Trophoblast cell (in vitro differentiated cells and primary cell): ENCODE results near the gene ANKRD33B.

Experiments
- DNase-seq, 2 donors: peaks; one replicate each; pipeline ENCODE4 v3.0.0-alpha.2; 2016
- H2AFZ ChIP-seq: 2 replicates; pipeline ENCODE4 v1.6.1; 2013; ENCODE audit warnings: low read length, moderate library complexity, mild to moderate bottlenecking; ENCODE audit not compliant: insufficient read depth, poor library complexity
- H2AK5ac ChIP-seq: 2 replicates; pipeline ENCODE4 v1.6.1; 2013; ENCODE audit warnings: mild to moderate bottlenecking, low read length
- H2BK120ac ChIP-seq: 2 replicates; pipeline ENCODE4 v1.6.1; 2013; ENCODE audit warnings: low read length, mild to moderate bottlenecking, moderate library complexity; ENCODE audit not compliant: insufficient read depth, poor library complexity
- H2BK12ac ChIP-seq: 2 replicates; pipeline ENCODE4 v1.6.1; 2013; ENCODE audit warnings: mild to moderate bottlenecking, low read length, moderate library complexity
- H2BK5ac ChIP-seq: 2 replicates; pipeline ENCODE4 v1.6.1; 2013; ENCODE audit warnings: low read length, low read depth, moderate library complexity, mild to moderate bottlenecking; ENCODE audit not compliant: poor library complexity
- H3K14ac ChIP-seq: 2 replicates; pipeline ENCODE4 v1.6.1; 2013; ENCODE audit warnings: mild to moderate bottlenecking, low read length
- H3K18ac ChIP-seq: 2 replicates; pipeline ENCODE4 v1.6.1; 2013; ENCODE audit warnings: mild to moderate bottlenecking, low read length
- H3K23ac ChIP-seq: 2 replicates; pipeline ENCODE4 v1.6.1; 2013; ENCODE audit warnings: low read length
- H3K27ac ChIP-seq: 2 replicates; pipeline ENCODE4 v1.5.1; 2013; ENCODE audit warnings: low read depth, mild to moderate bottlenecking, inconsistent platforms, low read length, moderate library complexity
- H3K27me3 ChIP-seq: 2 replicates; pipeline ENCODE4 v1.6.1; 2013; ENCODE audit warnings: inconsistent platforms, mild to moderate bottlenecking, low read length, moderate library complexity; ENCODE audit not compliant: insufficient read depth
- H3K36me3 ChIP-seq, 2 experiments: 1 replicate in 1 of 2; 2 replicates in 1 of 2; pipeline ENCODE4 v1.6.1; 2013; ENCODE audit warnings: low read length in 2 of 2, mild to moderate bottlenecking in 2 of 2, moderate library complexity in 1 of 2; ENCODE audit not compliant: insufficient read depth in 2 of 2, control insufficient read depth in 1 of 2
- H3K4ac ChIP-seq: 2 replicates; pipeline ENCODE4 v1.6.1; 2013; ENCODE audit warnings: low read depth, mild to moderate bottlenecking, low read length, moderate library complexity
- H3K4me1 ChIP-seq, 2 experiments: 1 replicate in 1 of 2; 2 replicates in 1 of 2; pipeline ENCODE4 v1.6.1; 2013; ENCODE audit warnings: low read length in 2 of 2, mild to moderate bottlenecking in 2 of 2, moderate library complexity in 1 of 2; ENCODE audit not compliant: insufficient read depth in 2 of 2, control insufficient read depth in 1 of 2
- H3K4me2 ChIP-seq: 2 replicates; pipeline ENCODE4 v1.6.1; 2013; ENCODE audit warnings: inconsistent platforms, mild to moderate bottlenecking, low read length, moderate library complexity
- H3K4me3 ChIP-seq: 2 replicates; pipeline ENCODE4 v1.5.1; 2013; ENCODE audit warnings: mild to moderate bottlenecking, low read depth, low read length, inconsistent platforms
- H3K79me1 ChIP-seq: one replicate; pipeline ENCODE4 v1.6.1; 2013; ENCODE audit warnings: low read length
- H3K79me2 ChIP-seq: 2 replicates; pipeline ENCODE4 v1.6.1; 2013; ENCODE audit warnings: low read length, mild to moderate bottlenecking; ENCODE audit not compliant: control insufficient read depth, insufficient read depth, poor library complexity
- H3K9ac ChIP-seq: 2 replicates; pipeline ENCODE4 v1.6.1; 2013; ENCODE audit warnings: mild to moderate bottlenecking, low read length
- H3K9me3 ChIP-seq: 2 replicates; pipeline ENCODE4 v1.6.1; 2013; ENCODE audit warnings: low read depth, mild to moderate bottlenecking, control low read depth, inconsistent platforms, low read length; ENCODE audit not compliant: insufficient read depth
- H4K12ac ChIP-seq: 2 replicates; pipeline ENCODE4 v1.6.1; 2013; ENCODE audit warnings: low read depth, mild to moderate bottlenecking, low read length, moderate library complexity
- H4K8ac ChIP-seq: 2 replicates; pipeline ENCODE4 v1.6.1; 2013; ENCODE audit warnings: low read depth, mild to moderate bottlenecking, low read length, moderate library complexity
- H4K91ac ChIP-seq: one replicate; pipeline ENCODE4 v1.6.1; 2013; ENCODE audit warnings: low read depth, mild to moderate bottlenecking, low read length, moderate library complexity
- WGBS: extraction: QIAGEN DNeasy Blood & Tissue Kit; methylation state at CpG from one replicate; pipeline ENCODE4 v1.1.7; 2013; ENCODE audit warnings: missing lambda C conversion rate; ENCODE audit not compliant: insufficient read length, insufficient coverage; ENCODE audit errors: extremely low coverage; 5-methylcytosine and 5-hydroxymethylcytosine counted together

Gene ANKRD33B

GRCh38 chr5:10642367-10642766, 78.5 kb downstream of the ANKRD33B start:
- no peak overlapping the region for H2AFZ ChIP-seq
- no peak overlapping the region for H3K4me3 ChIP-seq
- WGBS = no CpG with 5 or more reads among the region's 7 CpGs
- H2AK5ac ChIP-seq = no peak overlapping the region
- no peak overlapping the region for H3K9ac ChIP-seq
- no peak overlapping the region for H3K18ac ChIP-seq
- H3K4me2 ChIP-seq = no peak overlapping the region
- no peak overlapping the region for H4K91ac ChIP-seq
- H3K9me3 ChIP-seq = peaks cover 8% of the 10 kb centered on the region
- H2BK12ac ChIP-seq = no peak overlapping the region
- DNase-seq = no peak
- no peak overlapping the region for H3K4ac ChIP-seq
- H4K12ac ChIP-seq = no peak overlapping the region
- H3K36me3 ChIP-seq = peaks cover 5% of the 10 kb centered on the region in 2 experiments
- no peak overlapping the region for H2BK120ac ChIP-seq
- no peak overlapping the region for H3K14ac ChIP-seq
- H4K8ac ChIP-seq = no peak overlapping the region
- no peaks in the 10 kb centered on the region for H3K27me3 ChIP-seq
- H3K23ac ChIP-seq = no peak overlapping the region
- H2BK5ac ChIP-seq = no peak overlapping the region
- no peak overlapping the region for H3K27ac ChIP-seq
- peaks cover 5 to 7% of the 10 kb centered on the region in 2 experiments for H3K4me1 ChIP-seq
- H3K79me2 ChIP-seq = no peaks in the 10 kb centered on the region
- H3K79me1 ChIP-seq = no peaks in the 10 kb centered on the region

GRCh38 chr5:10644192-10644591, 80.3 kb downstream of the ANKRD33B start:
- DNase-seq = no peak
- Histone ChIP-seq H3K27me3 (no peaks in the 10 kb centered on the region), H2BK12ac (no peak overlapping the region), H3K79me2 (no peaks in the 10 kb centered on the region), H2AK5ac (no peak overlapping the region), H3K14ac (no peak overlapping the region), H3K4me2 (no peak overlapping the region), H3K79me1 (no peaks in the 10 kb centered on the region), H4K91ac (no peak overlapping the region), H3K9me3 (peaks cover 6% of the 10 kb centered on the region), H2BK5ac (no peak overlapping the region), H3K18ac (no peak overlapping the region), H3K4ac (no peak overlapping the region), H4K8ac (no peak overlapping the region), H3K36me3 (peaks cover 1 to 2% of the 10 kb centered on the region in 2 experiments), H3K4me1 (peaks cover 5 to 7% of the 10 kb centered on the region in 2 experiments), H3K4me3 (no peak overlapping the region), H4K12ac (no peak overlapping the region), H3K9ac (no peak overlapping the region), H3K27ac (no peak overlapping the region), H2BK120ac (no peak overlapping the region), H3K23ac (no peak overlapping the region), H2AFZ (no peak overlapping the region)
- no CpG with 5 or more reads among the region's 9 CpGs for WGBS

- Histone ChIP-seq H3K79me2 (no peaks in the 10 kb centered on the region), H3K4me2 (no peak overlapping the region), H3K9me3 (peaks cover 6% of the 10 kb centered on the region), H2BK12ac (no peak overlapping the region), H3K18ac (no peak overlapping the region), H3K9ac (no peak overlapping the region), H3K27me3 (no peaks in the 10 kb centered on the region), H3K36me3 (peaks cover 5 to 10% of the 10 kb centered on the region in 2 experiments), H4K12ac (no peak overlapping the region), H3K27ac (no peak overlapping the region), H3K14ac (no peak overlapping the region), H3K4me3 (no peak overlapping the region), H2BK5ac (no peak overlapping the region), H3K4me1 (peaks cover 5 to 7% of the 10 kb centered on the region in 2 experiments), H4K8ac (no peak overlapping the region), H3K79me1 (no peaks in the 10 kb centered on the region), H2AK5ac (no peak overlapping the region), H4K91ac (no peak overlapping the region), H3K23ac (no peak overlapping the region), H2BK120ac (no peak overlapping the region), H2AFZ (no peak overlapping the region), H3K4ac (no peak overlapping the region)
- DNase-seq = no peak
- WGBS = no CpG with 5 or more reads among the region's 3 CpGs
These were observed 81.3 kb downstream of the ANKRD33B start for GRCh38 chr5:10645146-10645545.

- Histone ChIP-seq H4K91ac (no peak overlapping the region), H2AFZ (no peak overlapping the region), H3K36me3 (peaks cover 5 to 10% of the 10 kb centered on the region in 2 experiments), H4K8ac (no peak overlapping the region), H2BK5ac (no peak overlapping the region), H3K27me3 (no peaks in the 10 kb centered on the region), H3K9me3 (peaks cover 6% of the 10 kb centered on the region), H3K18ac (no peak overlapping the region), H3K4me2 (no peak overlapping the region), H2BK120ac (no peak overlapping the region), H3K27ac (no peak overlapping the region), H3K4me3 (no peak overlapping the region), H3K4me1 (peaks cover 5 to 7% of the 10 kb centered on the region in 2 experiments), H3K79me2 (no peaks in the 10 kb centered on the region), H3K79me1 (no peaks in the 10 kb centered on the region), H3K9ac (no peak overlapping the region), H4K12ac (no peak overlapping the region), H3K4ac (no peak overlapping the region), H2BK12ac (no peak overlapping the region), H3K14ac (no peak overlapping the region), H3K23ac (no peak overlapping the region), H2AK5ac (no peak overlapping the region)
- WGBS = no CpG with 5 or more reads among the region's 6 CpGs
- peak; percentile 85 to 92 for DNase-seq
These were observed 81.8 kb downstream of the ANKRD33B start for GRCh38 chr5:10645671-10646070.
